Measurements from ENCODE around the gene FBXO44.

Gene FBXO44

GRCh38 chr1:11640101-11640500 lies 14.6 kb upstream of the FBXO44 start:
- no peak for DNase-seq (ENCODE audit: low read depth)

GRCh38 chr1:11640944-11641343 lies 13.7 kb upstream of the FBXO44 start:
- DNase-seq (ENCODE audit: low read depth): no peak

GRCh38 chr1:11641776-11642305 lies 12.8 kb upstream of the FBXO44 start:
- no peak for DNase-seq (ENCODE audit: low read depth)

- peak; percentile 43 for DNase-seq (ENCODE audit: low read depth)
These were observed 12.2 kb upstream of the FBXO44 start for GRCh38 chr1:11642418-11643017.

GRCh38 chr1:11643782-11644181 lies 10.9 kb upstream of the FBXO44 start:
- DNase-seq (ENCODE audit: low read depth): no peak

GRCh38 chr1:11645270-11645669 lies 9.4 kb upstream of the FBXO44 start:
- no peak for DNase-seq (ENCODE audit: low read depth)

- peak; percentile 61 for DNase-seq (ENCODE audit: low read depth)
These were observed 8.9 kb upstream of the FBXO44 start for GRCh38 chr1:11645670-11646265.

GRCh38 chr1:11646317-11646716 lies 8.4 kb upstream of the FBXO44 start:
- DNase-seq (ENCODE audit: low read depth): no peak

- no peak for DNase-seq (ENCODE audit: low read depth)
These were observed 7.3 kb upstream of the FBXO44 start for GRCh38 chr1:11647333-11647732.

- no peak for DNase-seq (ENCODE audit: low read depth)
These were observed 6.6 kb upstream of the FBXO44 start for GRCh38 chr1:11648039-11648438.

GRCh38 chr1:11648732-11649158 lies 5.9 kb upstream of the FBXO44 start:
- DNase-seq (ENCODE audit: low read depth): no peak

- no peak for DNase-seq (ENCODE audit: low read depth)
These were observed 5.4 kb upstream of the FBXO44 start for GRCh38 chr1:11649237-11649623.

GRCh38 chr1:11649624-11650330 lies 4.9 kb upstream of the FBXO44 start:
- no peak for DNase-seq (ENCODE audit: low read depth)

- DNase-seq (ENCODE audit: low read depth): peak; percentile 49
These were observed 4.2 kb upstream of the FBXO44 start for GRCh38 chr1:11650331-11650991.

GRCh38 chr1:11651017-11651416 lies 3.7 kb upstream of the FBXO44 start:
- no peak for DNase-seq (ENCODE audit: low read depth)

- no peak for DNase-seq (ENCODE audit: low read depth)
These were observed 2.4 kb upstream of the FBXO44 start for GRCh38 chr1:11652203-11652780.

- DNase-seq (ENCODE audit: low read depth): no peak
These were observed 1.4 kb upstream of the FBXO44 start for GRCh38 chr1:11653101-11653860.

GRCh38 chr1:11653861-11654136 lies 878 bp upstream of the FBXO44 start:
- DNase-seq (ENCODE audit: low read depth): no peak

GRCh38 chr1:11654939-11655808 lies 497 bp downstream of the FBXO44 start:
- no peak for DNase-seq (ENCODE audit: low read depth)

- DNase-seq (ENCODE audit: low read depth): no peak
These were observed 3.0 kb downstream of the FBXO44 start for GRCh38 chr1:11657654-11658053.

- no peak for DNase-seq (ENCODE audit: low read depth)
These were observed 3.9 kb downstream of the FBXO44 start for GRCh38 chr1:11658542-11658941.
